Gastrocnemius medialis (tissue), 4 donors: Measurements from ENCODE around the gene POPDC2. TPM values are rescaled to one million over a fixed set of nuclear protein-coding genes. Genes with fewer than 3 reads are reported as not detected.

Experiments
- ATAC-seq, 2 donors: fragments of 150-250 bp; one replicate each; pipeline ENCODE4 v1.9.1; 2016
- DNase-seq, 2 donors: peaks; one replicate each; pipeline ENCODE4 v3.0.0-alpha.2; 2019
- H3K27ac ChIP-seq, 4 donors: fragments of 200-600 bp; sonication (generic); 1 replicate in 1 of 4; 2 replicates in 3 of 4; pipeline ENCODE4 v1.5.1; 2016 to 2018; ENCODE audit warnings: mild to moderate bottlenecking in 2 of 4, moderate library complexity in 1 of 4
- H3K27me3 ChIP-seq, 3 donors: fragments of 200-600 bp; sonication (generic) in 2 of 3; 1 replicate in 1 of 3; 2 replicates in 2 of 3; pipeline versions ENCODE4 v1.5.1 to v1.6.0; 2016 to 2019; ENCODE audit warnings: mild to moderate bottlenecking in 1 of 3, moderate library complexity in 1 of 3
- H3K36me3 ChIP-seq, 2 donors: fragments of 200-600 bp; sonication (generic) in 1 of 2; one replicate each; pipeline ENCODE4 v1.5.1; 2017 to 2018
- H3K4me1 ChIP-seq, 2 donors: fragments of 200-600 bp; sonication (generic) in 1 of 2; one replicate each; pipeline ENCODE4 v1.5.1; 2016 to 2017; ENCODE audit warnings: mild to moderate bottlenecking in 2 of 2
- H3K4me3 ChIP-seq, 4 donors: fragments of 200-600 bp; sonication (generic) in 3 of 4; 1 replicate in 1 of 4; 2 replicates in 3 of 4; pipeline ENCODE4 v1.5.1; 2016 to 2019; ENCODE audit warnings: mild to moderate bottlenecking in 2 of 4
- H3K9me3 ChIP-seq, 3 donors: fragments of 200-600 bp; sonication (generic) in 2 of 3; 1 replicate in 1 of 3; 2 replicates in 2 of 3; pipeline ENCODE4 v1.5.1; 2016 to 2019
- CTCF ChIP-seq, 5 experiments: fragments of 450-650 bp in 3 of 5; fragments of 200-600 bp in 2 of 5; sonication (generic) in 2 of 5; IDR thresholded peaks in 4 of 5; conservative IDR thresholded peaks in 1 of 5; 1 replicate in 4 of 5; 2 replicates in 1 of 5; pipeline ENCODE4 v1.5.1; 2016 to 2019; ENCODE audit warnings: antibody characterized with exemption in 5 of 5, mild to moderate bottlenecking in 3 of 5, moderate library complexity in 3 of 5
- POLR2A ChIP-seq, 2 donors: fragments of 450-650 bp; IDR thresholded peaks; one replicate each; pipeline ENCODE4 v1.6.1; 2017; ENCODE audit warnings: antibody characterized with exemption in 2 of 2, mild to moderate bottlenecking in 2 of 2, moderate library complexity in 2 of 2
- in situ Hi-C, 4 donors: fragments of 200-750 bp; cut with MboI; loops; one replicate each; pipeline versions ENCODE4 v1.15.0 to v1.8.0; 2017; ENCODE audit warnings: low sequenced_read_pairs in 4 of 4
- intact Hi-C: fragments of 100-400 bp; cut with DNase I; formaldehyde crosslinking; loops from one replicate; pipeline ENCODE4 v1.15.1; 2023; ENCODE audit warnings: low total_unique reads
- total RNA-seq, 4 donors: library from RNA; depleted of rRNA; stranded (reverse); fragments of >200 nt; gene quantifications; one replicate each; pipeline versions ENCODE4 v1.1.0 to v1.2.3, GENCODE V29; 2016

POPDC2 gene
- 10 to 100 TPM in 3 of 4 donors, 1 to 10 TPM in 1; 7.8 to 38.9 (median 30.3) TPM for total RNA-seq

- Histone ChIP-seq H3K9me3 (no peaks in the 10 kb centered on the region), H3K36me3 (peaks cover 0 to 6% of the 10 kb centered on the region in 2 donors), H3K4me3 (peak within 1 kb of the TSS; percentile 50 to 61 (median 54)), H3K4me1 (peaks cover 66 to 73% of the 10 kb centered on the region in 2 donors), H3K27ac (peak within 1 kb of the TSS; percentile 94 to 96 (median 95)), H3K27me3 (no peaks in the 10 kb centered on the region)
- DNase-seq (peak in 1 of 2 donors; percentile 59), ATAC-seq (peak in 1 of 2 donors; percentile 8)
- in situ Hi-C loops (loop anchor here in 1 of 4 donors (10.0 kb wide), 1 partner anchor 86 kb away; the partner anchor contains the start of gene ADPRH), intact Hi-C loops (loop anchor here (2.0 to 10.0 kb wide), 2 partner anchors 30 to 726 kb away; no protein-coding TSS in a partner anchor)
- TF ChIP-seq CTCF (IDR thresholded peaks at IDR 0.05 in 4 of 5, conservative IDR thresholded peaks at IDR 0.05 in 1 of 5) (no peak), POLR2A (IDR thresholded peaks at IDR 0.05) (no peak)
These were observed at the start of gene POPDC2 for GRCh38 chr3:119660474-119661440. Gene POPDC2, minus strand, starts transcription at chr3:119660589. Its CDS starts 166 bp downstream, at chr3:119660423.

GRCh38 chr3:119703820-119704531 lies 43.6 kb upstream of the POPDC2 start:
- Histone ChIP-seq H3K27me3 (no peaks in the 10 kb centered on the region), H3K9me3 (no peaks in the 10 kb centered on the region), H3K27ac (no peak overlapping the region), H3K4me3 (peak overlapping the region in 2 of 4 donors; percentile 58 to 62), H3K36me3 (no peaks in the 10 kb centered on the region), H3K4me1 (peaks cover 0 to 8% of the 10 kb centered on the region in 2 donors)
- DNase-seq: no peak
- TF ChIP-seq POLR2A (IDR thresholded peaks at IDR 0.05): no peak
- TF ChIP-seq CTCF (IDR thresholded peaks at IDR 0.05 in 4 of 5, conservative IDR thresholded peaks at IDR 0.05 in 1 of 5): no peak
- ATAC-seq: no peak
- intact Hi-C loops (loop anchor here (2.0 to 10.0 kb wide), 2 partner anchors 27 to 391 kb away; partner anchors contain the start of genes COX17 and GSK3B), in situ Hi-C loops (no loop called here)

DNA sequence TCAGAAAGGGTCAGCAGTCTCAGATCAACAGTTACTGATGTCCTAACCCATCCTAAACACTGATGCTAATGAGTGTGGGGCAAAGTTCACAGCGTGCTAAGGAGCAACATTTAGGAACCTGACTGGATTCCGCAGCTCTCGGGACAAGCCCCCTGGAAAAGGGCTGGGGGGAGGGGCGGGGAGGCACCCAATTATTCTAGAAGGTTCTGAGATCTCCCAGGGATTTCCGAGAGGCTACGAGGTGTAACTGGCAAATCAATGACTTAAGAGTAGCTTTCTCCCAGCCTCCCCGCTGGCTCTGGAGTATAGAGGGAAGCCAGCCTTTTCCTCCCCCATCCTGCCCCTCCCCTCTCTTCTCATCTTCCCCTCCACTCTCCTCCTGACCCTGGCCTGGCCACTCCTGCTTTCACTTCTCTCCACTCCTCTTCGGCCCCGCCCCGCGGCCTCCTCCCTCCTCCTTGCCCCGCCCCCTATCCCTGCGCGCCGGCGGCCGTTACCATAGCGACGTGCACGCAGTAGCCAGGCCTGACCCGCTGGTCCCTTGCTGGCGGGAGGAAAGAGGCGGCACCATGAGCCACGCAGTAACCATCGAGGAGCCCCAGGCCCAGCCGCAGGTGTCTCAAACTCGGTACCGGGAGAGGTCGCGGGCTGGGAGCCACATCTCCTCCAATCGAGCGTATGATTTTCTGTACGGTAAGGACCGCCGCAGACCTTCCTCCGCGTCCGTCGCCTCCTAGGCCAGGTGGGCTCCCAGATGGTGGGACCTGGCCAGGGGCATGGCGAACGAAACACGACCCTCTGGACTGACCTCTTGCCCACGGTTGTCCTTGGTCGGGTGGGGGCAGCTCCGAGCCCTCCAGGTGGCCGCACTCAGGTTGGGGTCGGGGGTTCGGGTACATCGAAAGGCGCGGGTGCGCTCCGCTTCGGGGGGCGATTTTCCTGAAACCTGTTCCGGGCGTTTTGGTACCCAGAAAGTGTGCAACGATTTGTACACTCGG lies 42.4 kb upstream of the POPDC2 start, which contains the start of gene CFAP91:
Gene CFAP91, plus strand, starts transcription at position 493 of the 998 bp plus-strand sequence. Its CDS starts 77 bp downstream, at position 570.
- in situ Hi-C loops: no loop called here
- DNase-seq: peak; percentile 88 to 93
- peak within 1 kb of the TSS in 2 of 4 donors; percentile 16 to 48 for H3K27ac ChIP-seq
- H3K27me3 ChIP-seq: no peaks in the 10 kb centered on the region
- H3K36me3 ChIP-seq: no peaks in the 10 kb centered on the region
- TF ChIP-seq POLR2A (IDR thresholded peaks at IDR 0.05): no peak
- no peak for TF ChIP-seq CTCF (IDR thresholded peaks at IDR 0.05 in 4 of 5, conservative IDR thresholded peaks at IDR 0.05 in 1 of 5)
- H3K4me1 ChIP-seq: peaks cover 0 to 8% of the 10 kb centered on the region in 2 donors
- intact Hi-C loops: loop anchor here (2.0 to 10.0 kb wide), 2 partner anchors 26 to 392 kb away; partner anchors contain the start of genes COX17 and GSK3B
- H3K4me3 ChIP-seq: peak within 1 kb of the TSS; percentile 54 to 74 (median 60)
- peak; percentile 97 to 98 for ATAC-seq
- H3K9me3 ChIP-seq: no peaks in the 10 kb centered on the region
